Transverse colon (tissue), 4 donors: ENCODE data around the gene MIF. TPM values are rescaled to one million over a fixed set of nuclear protein-coding genes. Genes with fewer than 3 reads are reported as not detected.
"Not testable (repeated sequence)": the region's sequence is repeated elsewhere in the genome, so short reads cannot be mapped to it uniquely, and the experiment has no call there.

Experiments used
- DNase-seq: peaks from one replicate; pipeline ENCODE4 v3.0.0-alpha.2; 2019
- H3K27ac ChIP-seq, 4 donors: fragments of 200-600 bp; sonication (generic); 2 replicates each; pipeline ENCODE4 v1.5.1; 2016 to 2018; ENCODE audit warnings: inconsistent platforms in 4 of 4
- H3K27me3 ChIP-seq: fragments of 200-600 bp; sonication (generic); 2 replicates; pipeline ENCODE4 v1.5.1; 2017; ENCODE audit warnings: inconsistent platforms
- H3K36me3 ChIP-seq, 4 donors: fragments of 200-600 bp; sonication (generic); 2 replicates each; pipeline ENCODE4 v1.5.1; 2017 to 2019; ENCODE audit warnings: inconsistent platforms in 4 of 4
- H3K4me1 ChIP-seq, 4 donors: fragments of 200-600 bp; sonication (generic); 2 replicates each; pipeline ENCODE4 v1.5.1; 2017 to 2020; ENCODE audit warnings: inconsistent platforms in 4 of 4
- H3K4me3 ChIP-seq, 4 donors: fragments of 200-600 bp; sonication (generic); 1 replicate in 1 of 4; 2 replicates in 3 of 4; pipeline versions ENCODE4 v1.5.1 to v1.6.1; 2017 to 2019; ENCODE audit warnings: inconsistent platforms in 4 of 4
- H3K9me3 ChIP-seq, 2 donors: fragments of 200-600 bp; sonication (generic); 2 replicates each; pipeline ENCODE4 v1.5.1; 2017 to 2019; ENCODE audit warnings: inconsistent platforms in 2 of 2
- EP300 ChIP-seq: sonication (generic); formaldehyde crosslinking; IDR thresholded peaks from one replicate; pipeline ENCODE4 v1.6.1; 2017; ENCODE audit warnings: antibody characterized with exemption, low read depth
- POLR2A ChIP-seq: fragments of 450-650 bp; IDR thresholded peaks from one replicate; pipeline ENCODE4 v1.6.1; 2016; ENCODE audit warnings: antibody characterized with exemption, mild to moderate bottlenecking, moderate library complexity
- POLR2AphosphoS5 ChIP-seq, 3 donors: sonication (generic); formaldehyde crosslinking; IDR thresholded peaks; one replicate each; pipeline ENCODE4 v1.6.1; 2016; ENCODE audit warnings: antibody characterized with exemption in 3 of 3
- WGBS, 2 donors: methylation state at CpG; one replicate each; pipeline ENCODE4 v1.1.5; 2018; ENCODE audit warnings: low coverage in 1 of 2; 5-methylcytosine and 5-hydroxymethylcytosine counted together
- in situ Hi-C, 4 donors: fragments of 200-750 bp; cut with MboI; loops; one replicate each; pipeline versions ENCODE4 v1.15.0 to v1.15.1; 2017; ENCODE audit warnings: low sequenced_read_pairs in 3 of 4, low pct_ligation_motif_present in 1 of 4, low pct_unique_long_range_greater_than_20kb in 1 of 4
- intact Hi-C: fragments of 100-400 bp; cut with DNase I; formaldehyde crosslinking; loops from one replicate; pipeline ENCODE4 v1.15.1; 2023; ENCODE audit warnings: low total_unique reads
- total RNA-seq, 4 donors: library from RNA; depleted of rRNA; stranded (reverse); fragments of >200 nt; gene quantifications; one replicate each; pipeline ENCODE4 v1.1.0, GENCODE V29; 2016
- TF ChIP-seq, protein P1 (sequence below), 5 experiments: fragments of 200-600 bp in 3 of 5; fragments of 450-650 bp in 2 of 5; sonication (generic) in 3 of 5; IDR thresholded peaks; 1 replicate in 2 of 5; 2 replicates in 3 of 5; pipeline ENCODE4 v1.5.1; 2016 to 2017; ENCODE audit warnings: antibody characterized with exemption in 5 of 5, inconsistent platforms in 3 of 5, mild to moderate bottlenecking in 2 of 5, moderate library complexity in 1 of 5

The MIF gene
- total RNA-seq, 4 donors from 2014 or later = 123 to 210 (median 139) TPM

DNA sequence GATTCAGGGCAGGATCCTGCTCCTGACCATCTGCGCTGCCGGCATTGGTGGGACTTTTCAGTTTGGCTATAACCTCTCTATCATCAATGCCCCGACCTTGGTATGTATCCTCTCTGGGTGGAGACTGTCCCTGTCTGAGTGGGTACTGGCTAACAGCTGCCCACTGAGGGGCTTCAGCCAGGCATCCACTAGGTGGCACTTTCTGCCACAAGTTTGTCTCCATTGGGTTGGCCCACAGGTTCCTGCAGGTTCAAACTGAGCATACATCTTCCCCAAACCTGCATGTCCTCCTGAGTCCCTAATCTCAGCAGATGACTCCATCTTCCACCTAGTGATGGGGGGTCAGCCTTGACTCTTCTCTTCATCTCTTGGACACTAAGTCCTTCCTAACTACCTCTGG lies 32.1 kb upstream of the MIF start:
- Histone ChIP-seq H3K4me3 (no peak overlapping the region), H3K36me3 (no peaks in the 10 kb centered on the region), H3K27me3 (no peaks in the 10 kb centered on the region), H3K27ac (no peak overlapping the region), H3K9me3 (no peaks in the 10 kb centered on the region), H3K4me1 (peaks cover 0 to 15% (median 9%) of the 10 kb centered on the region in 4 donors)
- in situ Hi-C loops (no loop called here), intact Hi-C loops (no loop called here)
- WGBS, 2 donors = 83% methylated on average over 3 of the region's 3 CpGs; no CpG with 5 or more reads in 1 of the 2 donors
- no peak for TF ChIP-seq EP300
- TF ChIP-seq POLR2AphosphoS5 (IDR thresholded peaks at IDR 0.05) = no peak
- no peak for TF ChIP-seq POLR2A
- TF ChIP-seq, protein P1, sequence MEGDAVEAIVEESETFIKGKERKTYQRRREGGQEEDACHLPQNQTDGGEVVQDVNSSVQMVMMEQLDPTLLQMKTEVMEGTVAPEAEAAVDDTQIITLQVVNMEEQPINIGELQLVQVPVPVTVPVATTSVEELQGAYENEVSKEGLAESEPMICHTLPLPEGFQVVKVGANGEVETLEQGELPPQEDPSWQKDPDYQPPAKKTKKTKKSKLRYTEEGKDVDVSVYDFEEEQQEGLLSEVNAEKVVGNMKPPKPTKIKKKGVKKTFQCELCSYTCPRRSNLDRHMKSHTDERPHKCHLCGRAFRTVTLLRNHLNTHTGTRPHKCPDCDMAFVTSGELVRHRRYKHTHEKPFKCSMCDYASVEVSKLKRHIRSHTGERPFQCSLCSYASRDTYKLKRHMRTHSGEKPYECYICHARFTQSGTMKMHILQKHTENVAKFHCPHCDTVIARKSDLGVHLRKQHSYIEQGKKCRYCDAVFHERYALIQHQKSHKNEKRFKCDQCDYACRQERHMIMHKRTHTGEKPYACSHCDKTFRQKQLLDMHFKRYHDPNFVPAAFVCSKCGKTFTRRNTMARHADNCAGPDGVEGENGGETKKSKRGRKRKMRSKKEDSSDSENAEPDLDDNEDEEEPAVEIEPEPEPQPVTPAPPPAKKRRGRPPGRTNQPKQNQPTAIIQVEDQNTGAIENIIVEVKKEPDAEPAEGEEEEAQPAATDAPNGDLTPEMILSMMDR (IDR thresholded peaks at IDR 0.05) = peak in 2 of 5 experiments; percentile 41 to 42
- no peak for DNase-seq

DNA sequence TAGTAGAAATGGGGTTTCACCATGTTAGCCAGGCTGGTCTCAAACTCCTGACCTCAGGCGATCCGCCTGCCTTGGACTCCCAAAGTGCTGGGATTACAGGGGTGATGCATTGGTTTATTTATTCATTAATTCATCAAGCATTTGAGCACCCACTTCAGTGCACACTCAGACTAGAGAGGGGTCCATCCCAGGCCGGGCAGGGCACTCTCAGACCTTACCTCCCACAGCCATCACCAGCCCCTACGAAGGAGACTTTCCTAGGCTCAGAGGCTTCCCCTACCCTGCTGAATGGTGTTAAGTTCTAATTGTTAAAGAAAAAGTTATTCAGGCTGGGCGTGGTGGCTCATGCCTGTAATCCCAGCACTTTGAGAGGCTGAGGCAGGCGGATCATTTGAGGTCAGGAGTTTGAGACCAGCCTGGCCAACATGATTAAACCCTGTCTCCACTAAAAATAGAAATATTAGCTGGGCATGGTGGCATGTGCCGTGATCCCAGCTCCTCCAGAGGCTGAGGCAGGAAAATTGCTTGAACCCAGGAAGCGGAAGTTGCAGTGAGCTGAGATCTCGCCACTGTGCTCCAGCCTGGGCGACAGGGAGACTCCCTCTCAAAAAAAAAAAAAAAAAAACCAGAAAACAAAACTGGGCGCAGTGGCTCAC lies 29.6 kb upstream of the MIF start:
- intact Hi-C loops, H3K27ac ChIP-seq: not testable (repeated sequence)

DNA sequence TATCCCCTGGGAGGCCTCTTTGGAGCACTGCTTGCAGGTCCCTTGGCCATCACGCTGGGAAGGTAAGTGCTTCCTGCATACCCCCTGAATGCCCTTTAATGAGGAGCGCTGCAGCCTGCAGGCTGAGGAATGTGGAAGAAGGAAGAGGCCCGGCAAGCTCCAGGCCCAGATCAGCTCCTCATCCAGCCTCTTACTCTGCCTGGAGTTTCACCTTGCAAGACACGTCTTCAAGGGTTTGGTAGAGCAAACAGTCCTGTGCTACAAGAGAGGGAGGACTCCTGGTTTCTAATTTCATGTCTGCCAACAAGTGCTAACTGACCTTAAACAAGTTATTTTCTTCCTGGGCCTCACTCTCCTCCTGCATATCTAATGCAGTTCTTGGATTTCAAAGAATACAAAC lies 25.6 kb upstream of the MIF start:
- in situ Hi-C loops = no loop called here
- no peaks in the 10 kb centered on the region for H3K9me3 ChIP-seq
- H3K27ac ChIP-seq = no peak overlapping the region
- 94% methylated on average over 4 of the region's 4 CpGs; no CpG with 5 or more reads in 1 of the 2 donors for WGBS, 2 donors
- H3K4me1 ChIP-seq = no peaks in the 10 kb centered on the region
- TF ChIP-seq, protein P1 (IDR thresholded peaks at IDR 0.05) = no peak
- TF ChIP-seq EP300 (no peak), POLR2AphosphoS5 (IDR thresholded peaks at IDR 0.05) (no peak), POLR2A (no peak)
- intact Hi-C loops = no loop called here
- H3K4me3 ChIP-seq = no peak overlapping the region
- DNase-seq = no peak
- H3K27me3 ChIP-seq = no peaks in the 10 kb centered on the region
- H3K36me3 ChIP-seq = peaks cover 0 to 3% (median 0%) of the 10 kb centered on the region in 4 donors

More for the DNA sequence above, 29.6 kb upstream of the MIF start:
- H3K9me3 ChIP-seq, in situ Hi-C loops, DNase-seq, H3K4me1 ChIP-seq, H3K4me3 ChIP-seq, H3K27me3 ChIP-seq, H3K36me3 ChIP-seq: not testable (repeated sequence)
- WGBS, 2 donors = 77 to 80% methylated on average over 6 to 9 of the region's 11 CpGs

DNA sequence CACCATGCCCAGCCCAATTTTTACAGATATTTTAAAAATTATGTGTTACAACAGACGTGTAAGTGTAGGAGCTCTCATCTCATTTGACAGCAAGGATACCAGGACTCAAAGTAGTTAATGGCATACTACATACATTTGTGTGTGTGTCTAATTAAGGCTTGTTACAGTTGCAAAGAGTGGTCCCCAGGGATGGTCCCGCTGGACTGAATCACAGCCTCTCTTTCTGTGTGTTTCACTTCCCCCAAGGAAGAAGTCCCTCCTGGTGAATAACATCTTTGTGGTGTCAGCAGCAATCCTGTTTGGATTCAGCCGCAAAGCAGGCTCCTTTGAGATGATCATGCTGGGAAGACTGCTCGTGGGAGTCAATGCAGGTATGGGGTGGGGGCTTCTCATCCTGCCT lies 19.3 kb upstream of the MIF start:
- in situ Hi-C loops (no loop called here), intact Hi-C loops (no loop called here)
- Histone ChIP-seq H3K9me3 (no peaks in the 10 kb centered on the region), H3K27me3 (no peaks in the 10 kb centered on the region), H3K36me3 (no peaks in the 10 kb centered on the region), H3K27ac (no peak overlapping the region), H3K4me3 (no peak overlapping the region), H3K4me1 (no peaks in the 10 kb centered on the region)
- TF ChIP-seq, protein P1 (IDR thresholded peaks at IDR 0.05) = no peak
- no peak for TF ChIP-seq POLR2AphosphoS5 (IDR thresholded peaks at IDR 0.05)
- no peak for TF ChIP-seq POLR2A
- no peak for TF ChIP-seq EP300
- DNase-seq = no peak
- WGBS, 2 donors = 80 to 94% methylated on average over 2 to 4 of the region's 4 CpGs

DNA sequence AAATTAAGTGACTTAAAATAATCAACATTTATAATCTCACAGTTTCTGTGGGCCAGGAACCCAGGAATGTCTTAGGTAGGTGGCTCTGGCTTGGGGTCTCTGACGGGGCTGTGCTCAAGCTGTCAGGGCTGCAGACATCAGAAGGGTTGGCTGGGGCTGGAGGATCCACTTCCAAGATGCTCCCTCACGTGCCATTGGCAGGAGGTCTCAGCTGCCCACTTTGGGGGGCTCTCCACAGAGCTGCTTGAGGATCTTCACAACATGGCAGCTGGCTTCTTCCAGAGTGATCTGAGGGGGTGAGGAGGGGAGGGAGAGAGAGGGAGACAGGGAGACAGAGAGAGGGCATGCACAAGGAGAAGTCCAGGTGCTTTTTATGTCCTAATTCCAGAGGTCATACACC lies 18.4 kb upstream of the MIF start:
- no peaks in the 10 kb centered on the region for H3K4me1 ChIP-seq
- DNase-seq = no peak
- TF ChIP-seq POLR2AphosphoS5 (IDR thresholded peaks at IDR 0.05) (no peak), POLR2A (no peak), EP300 (no peak)
- TF ChIP-seq, protein P1 (IDR thresholded peaks at IDR 0.05) = no peak
- in situ Hi-C loops (no loop called here), intact Hi-C loops (no loop called here)
- H3K9me3 ChIP-seq = no peaks in the 10 kb centered on the region
- H3K36me3 ChIP-seq = no peaks in the 10 kb centered on the region
- no peak overlapping the region for H3K27ac ChIP-seq
- no peaks in the 10 kb centered on the region for H3K27me3 ChIP-seq
- 88% methylated on average over 2 of the region's 2 CpGs; no CpG with 5 or more reads in 1 of the 2 donors for WGBS, 2 donors
- no peak overlapping the region for H3K4me3 ChIP-seq
